PC-3 (cell line): ENCODE results near the gene SLC9A9. TPM values are rescaled to one million over a fixed set of nuclear protein-coding genes. Genes with fewer than 3 reads are reported as not detected.

Experiments used
- ATAC-seq: fragments of 200-7000 bp; cut with Tn5 transposase; 2 replicates; pipeline ENCODE4 v1.9.1; 2020; ENCODE audit warnings: mild to moderate bottlenecking, moderate library complexity
- BruUV-seq: library from RNA; stranded (reverse); fragments of 400-500 nt; replicated peaks from 2 replicates; lab custom pipeline; 2021; lab: Mats Ljungman, UMichigan
- CTCF ChIA-PET: fragments of 300-600 bp; sonication (Branson Sonifier 250); formaldehyde crosslinking; loops from one replicate; lab custom pipeline; 2022; ENCODE audit warnings: antibody characterized with exemption; lab: Charles Lee
- POLR2A ChIA-PET: fragments of 300-600 bp; sonication (Branson Sonifier 250); formaldehyde crosslinking; loops from one replicate; lab custom pipeline; 2022; ENCODE audit warnings: antibody characterized with exemption; ENCODE audit not compliant: unreplicated experiment; lab: Charles Lee
- DNase-seq: peaks from one replicate; pipeline ENCODE4 v3.0.0-alpha.2; 2015
- H2AFZ ChIP-seq: fragments of 300-600 bp; sonication (generic); 2 replicates; pipeline ENCODE4 v1.6.0; 2016; ENCODE audit warnings: antibody characterized with exemption, low read length
- H3F3A ChIP-seq: fragments of 300-600 bp; sonication (generic); one replicate; pipeline ENCODE4 v1.6.0; 2017; ENCODE audit warnings: antibody characterized with exemption, low read length, control low read depth, mild to moderate bottlenecking; ENCODE audit not compliant: unreplicated experiment
- H3K27ac ChIP-seq: fragments of 300-600 bp; sonication (generic); 2 replicates; pipeline ENCODE4 v1.5.1; 2016; ENCODE audit warnings: mild to moderate bottlenecking, low read length
- H3K27me3 ChIP-seq: fragments of 300-600 bp; sonication (generic); 2 replicates; pipeline ENCODE4 v1.6.1; 2016; ENCODE audit warnings: low read length, mixed read lengths
- H3K36me3 ChIP-seq: fragments of 300-600 bp; sonication (generic); 2 replicates; pipeline ENCODE4 v1.6.1; 2016; ENCODE audit warnings: low read depth, mixed run types, low read length, mixed read lengths
- H3K4me1 ChIP-seq: fragments of 300-600 bp; sonication (generic); 2 replicates; pipeline ENCODE4 v1.5.1; 2016; ENCODE audit warnings: low read length; ENCODE audit not compliant: insufficient read depth
- H3K4me2 ChIP-seq: fragments of 300-600 bp; sonication (generic); 2 replicates; pipeline ENCODE4 v1.6.0; 2016; ENCODE audit warnings: low read length
- H3K4me3 ChIP-seq: fragments of 300-600 bp; sonication (generic); 2 replicates; pipeline ENCODE4 v1.5.1; 2016; ENCODE audit warnings: mild to moderate bottlenecking, low read length, mixed read lengths
- H3K79me2 ChIP-seq: fragments of 300-600 bp; sonication (generic); 2 replicates; pipeline ENCODE4 v1.6.1; 2017; ENCODE audit warnings: low read length, mixed read lengths
- H3K9ac ChIP-seq: fragments of 300-600 bp; sonication (generic); 2 replicates; pipeline ENCODE4 v1.6.0; 2016; ENCODE audit warnings: mild to moderate bottlenecking, low read length
- H3K9me2 ChIP-seq: fragments of 300-600 bp; sonication (generic); replicated peaks from 2 replicates; pipeline ENCODE4 v1.6.1; 2016; ENCODE audit warnings: mixed run types, low read length, mixed read lengths
- H3K9me3 ChIP-seq: fragments of 300-600 bp; sonication (generic); 2 replicates; pipeline ENCODE4 v1.6.1; 2016; ENCODE audit warnings: low read length, mixed read lengths
- H4K20me1 ChIP-seq: fragments of 300-600 bp; sonication (generic); 2 replicates; pipeline ENCODE4 v1.6.1; 2016; ENCODE audit warnings: low read length, mixed read lengths
- EZH2 ChIP-seq: fragments of 300-600 bp; sonication (generic); IDR thresholded peaks from one replicate; pipeline ENCODE4 v1.6.1; 2017; ENCODE audit warnings: antibody characterized with exemption, mild to moderate bottlenecking, low read length; ENCODE audit not compliant: unreplicated experiment
- EZH2phosphoT487 ChIP-seq: fragments of 300-600 bp; sonication (generic); IDR thresholded peaks from 2 replicates; pipeline ENCODE4 v1.6.1; 2018; ENCODE audit warnings: mild to moderate bottlenecking, antibody characterized with exemption, low read length, borderline replicate concordance
- intact Hi-C: fragments of 100-400 bp; cut with micrococcal nuclease; formaldehyde crosslinking; loops from 2 replicates; pipeline ENCODE4 v1.9.0; 2023
- total RNA-seq: library from RNA; depleted of rRNA; stranded (reverse); fragments of >200 nt; gene quantifications from 2 replicates; pipeline ENCODE4 v1.2.3, GENCODE V29; 2014
- TF ChIP-seq, protein P1 (sequence below): fragments of 300-600 bp; sonication (generic); conservative IDR thresholded peaks from 2 replicates; pipeline ENCODE4 v1.5.1; 2017; ENCODE audit warnings: antibody characterized with exemption, low read depth, mild to moderate bottlenecking, low read length

Gene SLC9A9
- total RNA-seq, 1 experiment from 2014 or later: 0.07 TPM

DNA sequence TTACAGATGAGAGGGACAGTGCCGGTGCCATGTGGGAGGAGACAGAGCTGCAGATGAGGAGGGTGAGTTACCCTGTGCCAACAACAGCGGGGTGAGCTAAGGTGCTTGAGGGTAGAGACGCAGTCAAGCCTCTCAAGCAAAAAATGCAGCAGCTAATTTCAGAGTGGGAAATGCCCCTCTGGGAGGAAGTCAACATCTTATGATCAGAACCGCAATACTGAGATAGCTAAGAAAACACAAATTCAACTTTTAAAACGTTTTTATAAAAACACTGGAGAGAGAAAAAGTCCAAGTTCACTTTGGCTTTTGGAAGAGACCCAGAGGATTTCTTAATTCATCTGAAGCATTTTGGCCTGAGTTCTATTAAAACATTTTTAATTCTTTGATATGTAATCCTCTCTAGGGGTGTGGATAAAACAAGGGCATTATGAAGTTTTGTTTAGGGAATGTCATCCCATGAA, 319.2 kb downstream of the SLC9A9 start:
- intact Hi-C loops: no loop called here
- ChIA-PET POLR2A (no interaction called here), CTCF (no interaction called here)
- Histone ChIP-seq H3K79me2 (no peaks in the 10 kb centered on the region), H3K4me1 (no peaks in the 10 kb centered on the region), H3F3A (no peaks in the 10 kb centered on the region), H3K27me3 (no peaks in the 10 kb centered on the region), H3K9me3 (no peaks in the 10 kb centered on the region), H3K9me2 (no peaks in the 10 kb centered on the region), H3K27ac (no peak overlapping the region), H4K20me1 (no peaks in the 10 kb centered on the region), H2AFZ (no peak overlapping the region), H3K4me3 (no peak overlapping the region), H3K36me3 (no peaks in the 10 kb centered on the region), H3K4me2 (no peak overlapping the region), H3K9ac (no peak overlapping the region)
- TF ChIP-seq EZH2: no peak
- TF ChIP-seq, protein P1, sequence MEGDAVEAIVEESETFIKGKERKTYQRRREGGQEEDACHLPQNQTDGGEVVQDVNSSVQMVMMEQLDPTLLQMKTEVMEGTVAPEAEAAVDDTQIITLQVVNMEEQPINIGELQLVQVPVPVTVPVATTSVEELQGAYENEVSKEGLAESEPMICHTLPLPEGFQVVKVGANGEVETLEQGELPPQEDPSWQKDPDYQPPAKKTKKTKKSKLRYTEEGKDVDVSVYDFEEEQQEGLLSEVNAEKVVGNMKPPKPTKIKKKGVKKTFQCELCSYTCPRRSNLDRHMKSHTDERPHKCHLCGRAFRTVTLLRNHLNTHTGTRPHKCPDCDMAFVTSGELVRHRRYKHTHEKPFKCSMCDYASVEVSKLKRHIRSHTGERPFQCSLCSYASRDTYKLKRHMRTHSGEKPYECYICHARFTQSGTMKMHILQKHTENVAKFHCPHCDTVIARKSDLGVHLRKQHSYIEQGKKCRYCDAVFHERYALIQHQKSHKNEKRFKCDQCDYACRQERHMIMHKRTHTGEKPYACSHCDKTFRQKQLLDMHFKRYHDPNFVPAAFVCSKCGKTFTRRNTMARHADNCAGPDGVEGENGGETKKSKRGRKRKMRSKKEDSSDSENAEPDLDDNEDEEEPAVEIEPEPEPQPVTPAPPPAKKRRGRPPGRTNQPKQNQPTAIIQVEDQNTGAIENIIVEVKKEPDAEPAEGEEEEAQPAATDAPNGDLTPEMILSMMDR: no peak
- TF ChIP-seq EZH2phosphoT487: no peak
- DNase-seq (no peak), ATAC-seq (no peak)
- BruUV-seq: no TSS peak

DNA sequence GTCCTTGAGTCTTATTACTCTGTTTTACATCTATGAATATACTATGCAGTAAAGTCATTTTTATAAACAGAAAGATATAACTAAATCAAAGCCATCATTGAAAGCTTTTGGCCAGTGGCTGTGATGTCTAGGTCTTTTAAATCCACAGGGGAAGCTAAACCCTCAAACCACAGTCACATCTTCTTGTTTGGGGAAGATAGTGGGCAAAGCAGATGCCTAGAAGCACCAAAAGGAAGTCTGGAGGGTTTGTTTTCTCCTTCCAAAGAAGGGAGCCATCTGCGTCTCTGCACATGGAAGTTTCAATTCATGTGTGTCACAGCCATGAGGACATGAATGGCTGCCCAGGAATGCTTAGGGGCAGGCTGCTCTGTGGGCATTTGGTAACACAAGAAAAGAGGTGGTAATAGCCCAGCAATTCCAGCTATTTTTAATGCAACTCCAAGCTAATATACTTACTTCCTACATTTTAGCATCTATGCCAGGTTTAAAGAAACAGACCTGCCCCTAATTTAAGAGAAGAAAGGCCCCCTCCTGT, 322.2 kb downstream of the SLC9A9 start:
- no peak overlapping the region for H2AFZ ChIP-seq
- H4K20me1 ChIP-seq: no peaks in the 10 kb centered on the region
- H3K9ac ChIP-seq: no peak overlapping the region
- no peaks in the 10 kb centered on the region for H3K9me2 ChIP-seq
- no peak overlapping the region for H3K27ac ChIP-seq
- DNase-seq (no peak), ATAC-seq (no peak)
- H3K27me3 ChIP-seq: no peaks in the 10 kb centered on the region
- no peaks in the 10 kb centered on the region for H3F3A ChIP-seq
- no TSS peak for BruUV-seq
- TF ChIP-seq EZH2 (no peak), EZH2phosphoT487 (no peak)
- TF ChIP-seq, protein P1: no peak
- H3K4me3 ChIP-seq: no peak overlapping the region
- no peaks in the 10 kb centered on the region for H3K79me2 ChIP-seq
- H3K9me3 ChIP-seq: no peaks in the 10 kb centered on the region
- H3K4me2 ChIP-seq: no peak overlapping the region
- no peaks in the 10 kb centered on the region for H3K36me3 ChIP-seq
- CTCF ChIA-PET: no interaction called here
- intact Hi-C loops: no loop called here
- POLR2A ChIA-PET: no interaction called here
- H3K4me1 ChIP-seq: no peaks in the 10 kb centered on the region

DNA sequence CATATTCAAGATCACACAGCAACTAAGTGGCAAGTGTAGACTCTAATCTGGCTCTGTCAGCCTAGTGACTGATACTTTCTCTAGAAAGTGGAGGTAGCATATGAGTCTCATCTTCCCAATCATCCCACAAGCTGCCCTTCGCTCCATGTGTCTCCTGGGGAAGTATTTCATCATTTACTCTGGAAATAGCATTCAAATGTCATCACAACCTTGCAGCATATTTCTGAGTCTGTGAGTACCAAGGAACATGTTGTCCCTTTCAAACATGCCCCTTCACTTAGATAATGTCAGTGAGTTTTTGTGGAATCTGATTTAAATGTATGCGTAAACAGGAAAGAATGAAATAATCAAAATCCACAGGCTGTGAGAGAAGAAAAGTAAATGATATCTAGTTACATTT, 322.9 kb downstream of the SLC9A9 start:
- Histone ChIP-seq H3K27me3 (no peaks in the 10 kb centered on the region), H3K9me3 (no peaks in the 10 kb centered on the region), H3K4me3 (no peak overlapping the region), H3K9me2 (no peaks in the 10 kb centered on the region), H3F3A (no peaks in the 10 kb centered on the region), H3K4me2 (no peak overlapping the region), H2AFZ (no peak overlapping the region), H3K36me3 (no peaks in the 10 kb centered on the region), H3K9ac (no peak overlapping the region), H3K27ac (no peak overlapping the region), H3K79me2 (no peaks in the 10 kb centered on the region), H3K4me1 (no peaks in the 10 kb centered on the region), H4K20me1 (no peaks in the 10 kb centered on the region)
- BruUV-seq: no TSS peak
- no peak for ATAC-seq
- ChIA-PET POLR2A (no interaction called here), CTCF (no interaction called here)
- TF ChIP-seq EZH2phosphoT487 (no peak), EZH2 (no peak)
- TF ChIP-seq, protein P1: no peak
- intact Hi-C loops: no loop called here
- no peak for DNase-seq
